Measurements from ENCODE around the gene MARCHF2. TPM values are rescaled to one million over a fixed set of nuclear protein-coding genes. Genes with fewer than 3 reads are reported as not detected.

Gene MARCHF2
- total RNA-seq, 1 donor from 2014 or later: 24.8 TPM

DNA sequence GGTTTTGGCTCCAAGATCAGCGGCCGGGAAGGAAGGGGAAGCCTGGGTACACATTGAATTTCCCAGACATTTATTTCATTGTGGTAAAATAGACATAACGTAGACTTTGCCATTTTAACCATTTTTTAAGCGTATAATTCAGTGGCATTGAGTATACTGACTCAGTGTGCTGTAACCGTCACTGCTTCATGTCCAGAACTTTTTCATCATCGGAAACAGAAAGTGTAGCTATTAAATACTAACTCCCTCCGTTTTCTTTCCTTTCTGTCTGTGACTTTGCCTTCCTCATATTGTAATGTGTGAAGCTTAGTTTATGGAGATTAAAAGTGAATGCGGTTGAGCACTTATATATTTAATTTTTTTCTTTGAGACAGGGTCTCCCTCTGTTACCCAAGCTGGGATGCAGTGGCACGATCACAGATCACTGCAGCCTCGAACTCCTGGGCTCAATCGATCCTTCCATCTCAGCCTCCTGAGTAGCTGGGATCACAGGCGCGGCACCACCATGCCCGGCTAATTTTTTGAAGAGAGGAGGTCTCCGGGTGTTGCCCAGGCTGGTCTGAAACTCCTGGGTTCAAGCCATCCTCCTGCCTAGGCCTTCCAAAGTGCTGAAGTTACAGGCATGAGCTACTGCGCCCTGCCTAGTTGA is 33.1 kb downstream of the MARCHF2 start:
- Mint-ChIP-seq H3K27ac (peak overlapping the region; percentile 79), H3K36me3 (ENCODE audit: low read depth) (peaks cover 42% of the 10 kb centered on the region), H3K27me3 (no peaks in the 10 kb centered on the region), H3K4me1 (peaks cover 50% of the 10 kb centered on the region), H3K9me3 (no peaks in the 10 kb centered on the region), H3K4me3 (peak overlapping the region; percentile 98)
- intact Hi-C loops (cut with micrococcal nuclease): no loop called here
- DNase-seq (no peak), ATAC-seq (ENCODE audit: low read depth) (no peak)
- ChIA-PET POLR2A (interaction anchor here (0.6 to 5.0 kb wide), 6 partner anchors 28 to 502 kb away, joined by 3 to 56 read pairs (median 5); partner anchors contain the start of genes MARCHF2, TIMM44 and ZNF414), CTCF (interaction anchor here (0.6 to 2.9 kb wide), 4 partner anchors 33 to 92 kb away, joined by 3 to 8 read pairs (median 3); partner anchors contain the start of gene MARCHF2)
- TF ChIP-seq CTCF (IDR thresholded peaks at IDR 0.05): no peak

DNA sequence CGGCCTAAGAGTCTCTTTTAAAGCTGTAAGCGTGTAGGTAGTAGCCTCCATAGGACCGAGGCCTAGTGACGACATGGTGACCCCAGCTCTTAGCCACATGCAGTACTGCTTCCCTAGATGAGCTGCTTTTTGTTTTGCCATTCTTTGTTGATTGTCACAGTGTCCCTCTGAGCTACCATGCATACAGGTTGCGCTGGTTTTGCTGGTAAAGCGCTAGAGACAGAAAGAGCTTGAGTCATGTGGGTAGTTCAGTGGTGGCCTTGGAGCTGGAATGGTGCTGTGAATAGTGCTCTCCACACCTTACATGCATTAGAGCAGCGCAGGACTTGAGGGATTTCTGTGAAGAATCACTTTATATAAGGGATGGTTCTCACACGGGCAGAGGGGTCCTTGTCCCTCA is 36.7 kb downstream of the MARCHF2 start:
- intact Hi-C loops (cut with micrococcal nuclease): no loop called here
- no peak for TF ChIP-seq CTCF (IDR thresholded peaks at IDR 0.05)
- H3K27ac Mint-ChIP-seq: no peak overlapping the region
- H3K4me1 Mint-ChIP-seq: peaks cover 79% of the 10 kb centered on the region
- peak overlapping the region; percentile 15 for H3K4me3 Mint-ChIP-seq
- CTCF ChIA-PET: no interaction called here
- no peaks in the 10 kb centered on the region for H3K9me3 Mint-ChIP-seq
- no peak for DNase-seq
- peaks cover 59% of the 10 kb centered on the region for H3K36me3 Mint-ChIP-seq (ENCODE audit: low read depth)
- H3K27me3 Mint-ChIP-seq: no peaks in the 10 kb centered on the region
- POLR2A ChIA-PET: interaction anchor here (1.0 to 1.3 kb wide), 2 partner anchors 37 to 64 kb away, joined by 4 to 5 read pairs; partner anchors contain the start of genes MARCHF2 and ZNF414
- ATAC-seq (ENCODE audit: low read depth): no peak

DNA sequence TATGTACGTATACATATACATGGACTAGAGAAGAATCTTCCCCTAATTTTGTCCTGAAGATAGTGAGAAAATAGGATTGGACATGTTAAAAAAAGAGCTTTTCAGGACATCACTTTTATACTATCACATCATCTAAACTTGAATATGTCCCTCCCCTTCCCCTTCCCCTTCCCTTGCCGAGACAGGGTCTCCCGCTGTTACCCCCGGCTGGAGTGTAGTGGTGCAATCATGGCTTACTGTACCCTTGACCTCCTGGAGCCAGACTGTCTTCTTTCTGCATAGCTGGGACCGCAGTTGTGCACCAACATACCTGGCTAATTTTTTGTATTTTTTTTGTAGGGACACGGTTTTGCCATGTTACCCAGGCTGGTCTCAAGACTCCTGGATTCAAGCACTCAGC is 38.3 kb downstream of the MARCHF2 start:
- TF ChIP-seq CTCF (IDR thresholded peaks at IDR 0.05): no peak
- H3K27ac Mint-ChIP-seq: peak overlapping the region; percentile 24
- no peak overlapping the region for H3K4me3 Mint-ChIP-seq
- DNase-seq (no peak), ATAC-seq (ENCODE audit: low read depth) (no peak)
- intact Hi-C loops (cut with micrococcal nuclease): no loop called here
- peaks cover 80% of the 10 kb centered on the region for H3K4me1 Mint-ChIP-seq
- H3K9me3 Mint-ChIP-seq: no peaks in the 10 kb centered on the region
- ChIA-PET POLR2A (interaction anchor here (0.5 kb wide), 1 partner anchor 14 kb away, joined by 3 read pairs; no protein-coding TSS in a partner anchor), CTCF (interaction anchor here (0.6 kb wide), 1 partner anchor 347 kb away, joined by 3 read pairs; no protein-coding TSS in a partner anchor)
- H3K27me3 Mint-ChIP-seq: no peaks in the 10 kb centered on the region
- peaks cover 65% of the 10 kb centered on the region for H3K36me3 Mint-ChIP-seq (ENCODE audit: low read depth)

GRCh38 chr19:8451885-8452284 is 38.8 kb downstream of the MARCHF2 start:
- no peak for DNase-seq
- ChIA-PET CTCF (interaction anchor here (0.6 kb wide), 1 partner anchor 348 kb away, joined by 3 read pairs; no protein-coding TSS in a partner anchor), POLR2A (interaction anchor here (0.5 kb wide), 1 partner anchor 15 kb away, joined by 3 read pairs; no protein-coding TSS in a partner anchor)
- Mint-ChIP-seq H3K36me3 (ENCODE audit: low read depth) (peaks cover 65% of the 10 kb centered on the region), H3K4me3 (peak overlapping the region; percentile 11), H3K27ac (peak overlapping the region; percentile 24), H3K4me1 (peaks cover 81% of the 10 kb centered on the region), H3K9me3 (no peaks in the 10 kb centered on the region), H3K27me3 (no peaks in the 10 kb centered on the region)
- ATAC-seq (ENCODE audit: low read depth): no peak
- no peak for TF ChIP-seq CTCF (IDR thresholded peaks at IDR 0.05)
- intact Hi-C loops (cut with micrococcal nuclease): no loop called here

- ATAC-seq (ENCODE audit: low read depth): no peak
- Mint-ChIP-seq H3K36me3 (ENCODE audit: low read depth) (peaks cover 65% of the 10 kb centered on the region), H3K27me3 (no peaks in the 10 kb centered on the region), H3K4me1 (peaks cover 78% of the 10 kb centered on the region), H3K9me3 (no peaks in the 10 kb centered on the region), H3K27ac (no peak overlapping the region), H3K4me3 (no peak overlapping the region)
- ChIA-PET POLR2A (interaction anchor here (0.6 kb wide), 1 partner anchor 127 kb away, joined by 3 read pairs; no protein-coding TSS in a partner anchor), CTCF (no interaction called here)
- intact Hi-C loops (cut with micrococcal nuclease): no loop called here
- TF ChIP-seq CTCF (IDR thresholded peaks at IDR 0.05): no peak
- no peak for DNase-seq
Measured at GRCh38 chr19:8452446-8453123, 39.5 kb downstream of the MARCHF2 start.

All from activated B cell treated with CpG ODN at 0.5 μM for 24 hours (primary cell).